ENCODE measurements around the gene BATF3. TPM values are rescaled to one million over a fixed set of nuclear protein-coding genes. Genes with fewer than 3 reads are reported as not detected.
"Not testable (repeated sequence)": the region's sequence is repeated elsewhere in the genome, so short reads cannot be mapped to it uniquely, and the experiment has no call there.

BATF3 gene
- polyA plus RNA-seq, 1 donor, result 0.88 TPM

GRCh38 chr1:212658250-212658649 is 41.4 kb downstream of the BATF3 start:
- DNase-seq, result not testable (repeated sequence)

DNA sequence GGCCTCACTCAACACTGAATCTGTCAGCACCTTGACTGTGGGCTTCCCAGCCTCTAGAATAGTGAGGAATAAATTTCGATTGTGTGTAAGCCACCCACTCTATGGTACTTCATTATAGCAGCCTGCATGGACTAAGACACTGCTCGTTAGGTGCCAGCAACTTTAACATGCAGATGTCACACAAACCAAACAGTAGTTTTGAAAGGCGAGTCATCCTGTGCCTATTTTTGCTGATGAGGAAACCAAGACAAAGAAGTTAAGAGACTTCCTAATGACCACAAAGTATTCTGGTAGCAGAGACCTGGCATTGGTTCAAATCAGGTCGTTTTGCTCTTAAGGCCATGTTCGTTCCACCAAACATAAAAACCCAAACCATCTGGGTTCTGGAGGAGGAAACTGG is 42.9 kb downstream of the BATF3 start:
- no peak for DNase-seq

- no peak for DNase-seq
Measured at GRCh38 chr1:212655668-212656440, 43.8 kb downstream of the BATF3 start.

DNA sequence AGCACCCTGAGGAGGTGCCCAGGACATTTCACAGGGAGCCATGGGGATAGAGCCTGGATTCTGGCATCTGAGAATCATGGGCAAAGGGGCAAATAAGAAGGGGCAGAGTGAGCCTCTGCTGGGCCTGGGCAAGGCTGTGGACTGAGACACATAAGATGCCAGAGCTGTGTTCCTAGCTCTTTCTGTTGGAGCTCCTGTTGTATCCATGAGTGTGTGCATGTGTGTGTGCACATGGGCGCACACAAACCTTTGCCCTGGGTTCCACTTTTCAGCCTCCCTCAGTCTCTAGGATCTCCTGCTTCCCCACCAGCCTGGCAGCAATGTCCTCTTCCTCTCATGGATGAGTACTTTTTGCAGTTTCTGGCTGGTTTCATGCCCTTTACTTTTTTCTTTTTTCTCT is 47.0 kb downstream of the BATF3 start:
- DNase-seq, result no peak

DNA sequence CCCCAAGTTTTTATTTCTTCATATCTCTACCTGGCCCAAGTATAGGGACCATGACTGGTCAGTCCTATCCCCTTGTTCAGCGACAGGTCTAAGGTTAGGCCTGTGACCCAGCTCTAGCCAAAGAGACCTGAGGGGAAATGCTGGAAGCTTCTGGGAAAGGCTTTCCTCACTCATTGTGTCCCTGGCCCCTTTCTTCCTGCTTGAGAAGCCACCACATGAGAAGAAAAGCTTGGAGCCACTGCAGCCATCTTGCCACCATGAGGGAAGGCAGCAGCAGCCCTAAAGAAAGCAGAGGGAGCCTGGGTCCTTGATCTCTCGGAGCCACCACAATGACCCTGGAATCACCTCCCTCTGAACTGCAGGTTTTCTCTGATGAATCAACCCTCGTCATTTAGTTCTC is 47.7 kb downstream of the BATF3 start:
- DNase-seq, result no peak

- no peak for DNase-seq
Measured at GRCh38 chr1:212651521-212651920, 48.1 kb downstream of the BATF3 start.

DNA sequence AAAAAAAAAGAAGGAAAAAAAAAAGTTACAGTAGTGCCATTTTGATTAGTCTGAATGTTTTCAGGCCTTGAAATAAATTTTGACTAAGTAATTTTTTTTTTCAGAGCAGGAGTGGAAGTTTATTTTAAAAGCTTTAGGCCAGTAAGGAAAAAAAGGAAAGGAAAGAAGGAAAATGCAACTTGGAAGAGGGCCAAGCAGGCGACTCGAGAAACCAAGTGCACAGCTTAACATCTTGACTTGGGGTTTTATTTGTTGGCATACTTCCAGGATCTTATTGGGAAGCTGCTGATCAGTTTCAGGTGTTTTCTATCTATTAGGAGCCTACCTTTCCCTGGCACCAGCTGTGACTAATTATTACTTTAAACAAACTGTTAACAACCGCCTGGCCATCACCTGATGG is 49.4 kb downstream of the BATF3 start:
- DNase-seq, result no peak

- DNase-seq, result no peak
Measured at GRCh38 chr1:212649020-212649419, 50.6 kb downstream of the BATF3 start.

- no peak for DNase-seq
Measured at GRCh38 chr1:212648431-212648830, 51.2 kb downstream of the BATF3 start.

DNA sequence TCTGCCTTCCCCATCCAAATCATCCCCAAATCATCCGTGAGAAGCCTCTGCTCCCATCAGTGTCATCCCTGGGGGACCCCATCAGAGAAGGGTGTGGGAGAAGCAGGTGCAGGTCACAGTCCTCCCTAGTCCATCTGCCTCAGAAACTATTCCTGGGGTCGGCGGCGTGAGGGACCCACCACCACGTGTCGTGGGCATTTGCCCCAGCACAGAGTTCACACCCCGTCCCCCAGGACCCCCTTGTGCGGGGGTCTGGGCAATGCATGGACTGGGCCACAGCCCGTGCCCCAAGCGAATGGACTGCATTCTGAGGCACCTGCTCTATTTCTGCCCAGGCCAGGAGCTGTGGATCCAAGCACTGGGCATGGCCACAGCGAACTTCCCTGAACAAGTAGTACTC is 52.6 kb downstream of the BATF3 start:
- DNase-seq, result no peak

DNA sequence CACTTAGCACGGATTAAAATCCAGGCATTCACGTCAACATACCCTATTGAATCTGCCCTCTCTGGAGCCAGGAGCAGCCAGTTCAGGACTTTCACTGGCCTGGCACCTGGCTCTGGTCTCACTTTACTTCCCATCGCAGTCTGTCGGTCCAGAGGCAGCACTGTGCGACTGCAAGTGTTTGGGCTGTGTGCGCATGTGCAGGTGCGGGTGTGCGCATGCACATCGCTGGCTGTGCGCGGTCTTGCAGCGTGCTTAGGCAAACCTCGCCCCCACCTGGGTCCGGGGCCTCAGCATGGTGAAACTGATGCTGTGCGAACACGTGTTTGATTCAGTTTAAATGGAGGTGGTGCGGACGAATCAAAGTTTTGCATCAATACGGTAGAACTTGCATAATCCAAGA is 53.1 kb downstream of the BATF3 start:
- DNase-seq, result no peak

DNA sequence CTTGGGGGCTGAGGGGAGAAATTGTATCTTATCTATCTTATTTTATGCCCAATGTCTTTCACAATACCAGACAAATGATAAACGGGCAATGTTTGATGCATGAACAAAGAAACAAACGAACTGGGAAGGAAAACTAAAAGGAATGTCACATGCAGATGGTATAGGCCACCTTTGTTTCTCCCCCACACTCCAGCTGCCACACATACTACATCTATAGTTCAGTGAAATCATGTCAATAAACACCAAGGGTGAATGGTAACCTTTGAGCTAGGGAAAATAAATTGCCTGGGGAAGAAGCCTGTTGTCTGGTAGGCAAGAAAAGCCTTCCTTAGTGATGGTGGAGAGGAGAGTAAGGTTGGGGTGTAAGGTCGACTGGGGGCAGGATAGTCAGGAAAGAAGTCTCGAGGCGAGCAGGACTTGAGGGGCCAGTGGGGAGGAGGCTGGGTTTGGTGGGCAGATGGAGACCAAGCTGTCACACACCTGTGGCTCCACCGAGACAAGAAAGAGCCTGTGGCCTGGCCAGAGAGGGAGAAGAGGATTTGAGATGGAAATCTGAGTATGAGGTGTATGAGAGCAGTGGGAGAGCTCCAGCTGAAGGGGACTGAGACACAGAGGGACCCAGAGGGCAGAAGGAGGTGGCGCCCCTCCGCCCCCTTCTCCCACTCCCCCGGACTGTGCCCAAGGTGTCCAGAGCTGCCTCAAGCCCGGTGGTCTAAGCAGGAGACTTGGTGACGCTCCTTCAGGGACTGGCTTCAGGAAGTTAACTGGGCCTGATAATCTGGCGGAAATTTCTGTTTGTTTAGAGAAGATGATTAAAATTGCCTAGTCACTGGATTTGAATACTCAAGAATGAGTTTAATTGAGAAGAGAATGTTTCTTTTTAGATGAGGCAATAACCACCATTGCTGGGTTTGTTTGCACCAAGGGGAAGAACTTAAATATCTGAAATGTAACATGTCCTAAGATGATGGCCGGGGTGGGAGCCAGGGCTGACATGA is 53.8 kb downstream of the BATF3 start:
- DNase-seq, result no peak

- no peak for DNase-seq
Measured at GRCh38 chr1:212644866-212645545, 54.6 kb downstream of the BATF3 start.

DNA sequence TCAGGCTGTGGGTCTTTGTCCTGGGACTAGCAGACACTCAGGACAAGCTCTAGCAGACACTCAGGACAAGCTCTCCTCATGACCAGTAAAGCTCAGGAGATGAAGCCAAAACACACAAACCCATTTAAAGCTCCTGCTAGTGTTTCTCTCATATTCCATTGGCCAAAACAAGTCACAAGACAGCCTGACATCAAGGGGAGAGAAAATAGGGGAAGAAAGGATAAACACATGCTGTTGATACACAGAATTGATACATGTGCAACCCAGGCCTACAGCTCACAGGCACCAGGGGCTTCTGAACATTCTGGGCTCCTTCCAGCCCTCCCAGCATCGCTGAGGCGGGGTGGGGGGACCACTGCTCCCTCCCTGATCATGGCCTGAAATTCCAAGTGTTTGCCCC is 55.8 kb downstream of the BATF3 start:
- no peak for DNase-seq

DNA sequence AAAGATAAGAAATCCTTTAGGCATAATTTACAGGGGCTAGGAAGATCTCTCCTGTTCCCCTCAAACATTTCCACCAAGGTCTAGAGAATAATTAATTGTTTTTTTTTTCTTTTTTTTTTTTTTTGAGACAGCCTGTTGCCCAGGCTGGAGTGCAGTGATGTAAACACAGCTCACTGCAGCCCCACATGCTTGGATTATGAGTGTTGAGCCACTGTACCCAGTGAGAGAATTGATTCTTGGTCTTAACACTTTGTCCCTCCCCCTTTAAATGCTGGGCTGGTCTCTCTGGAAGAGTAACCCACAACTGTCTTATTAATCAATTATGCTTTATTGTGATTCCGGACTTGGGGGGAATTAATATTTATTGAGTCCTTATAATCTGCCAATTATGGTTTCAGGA is 57.7 kb downstream of the BATF3 start:
- DNase-seq, result no peak

DNA sequence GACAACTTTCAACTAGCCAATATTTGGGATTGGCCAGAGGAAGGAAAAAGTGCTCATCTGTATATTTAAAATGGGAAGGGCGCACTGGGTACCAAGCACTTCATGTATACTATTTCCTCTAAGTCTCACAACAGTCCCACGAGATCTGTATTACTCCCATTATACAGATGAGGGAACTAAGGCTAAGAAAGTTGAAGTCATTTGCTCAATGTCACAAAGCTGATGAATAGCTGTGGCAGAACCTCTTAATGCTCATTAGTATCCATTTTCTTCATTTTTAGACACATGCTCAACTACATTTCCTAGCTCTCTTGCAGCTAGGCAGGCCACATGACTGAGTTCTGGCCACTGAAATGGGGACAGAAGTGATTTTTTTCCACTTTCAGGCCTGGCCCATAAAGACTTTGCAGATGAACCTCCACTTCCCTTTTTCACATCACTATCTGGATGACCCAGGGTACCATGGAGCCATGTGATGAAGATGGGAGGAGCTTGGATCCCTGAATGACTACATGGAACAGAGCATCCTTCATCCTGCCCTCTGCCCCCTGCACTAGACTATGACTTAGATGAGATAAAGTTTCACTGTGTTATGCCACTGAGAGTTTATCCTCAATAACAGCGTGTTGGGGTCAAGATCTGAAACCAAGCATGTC is 59.3 kb downstream of the BATF3 start:
- DNase-seq, result no peak

DNA sequence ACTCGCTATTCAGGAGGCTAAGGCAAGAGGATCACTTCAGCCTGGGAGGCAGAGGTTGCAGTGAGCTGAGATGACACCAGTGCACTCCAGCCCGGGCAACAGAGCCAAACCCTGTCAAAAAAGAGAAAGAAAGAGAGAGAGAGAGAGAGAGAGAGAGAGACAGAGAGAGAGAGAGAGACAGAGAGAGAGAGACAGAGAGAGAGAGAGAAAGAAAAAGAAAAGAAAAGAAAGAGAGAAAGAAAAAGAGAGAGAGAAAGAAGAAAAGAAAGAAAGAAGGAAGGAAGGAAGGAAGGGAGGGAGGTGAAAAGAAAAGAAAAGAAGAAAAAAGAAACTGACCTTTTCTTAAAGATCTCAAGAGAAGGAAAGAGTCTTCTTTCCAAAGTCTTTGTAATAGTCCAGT is 60.1 kb downstream of the BATF3 start:
- DNase-seq, result not testable (repeated sequence)

GRCh38 chr1:212638492-212639151 is 61.0 kb downstream of the BATF3 start:
- no peak for DNase-seq

- DNase-seq, result no peak
Measured at GRCh38 chr1:212637902-212638301, 61.7 kb downstream of the BATF3 start.
